GM19043 (cell line): ENCODE results near the gene MDH1.
"Not testable (repeated sequence)": the region's sequence is repeated elsewhere in the genome, so short reads cannot be mapped to it uniquely, and the experiment has no call there.

ENCODE experiments used
- ATAC-seq: cut with Tn5 transposase; IDR thresholded peaks from one replicate; pipeline ENCODE4 v1.9.1; 2021; ENCODE audit warnings: low read depth; ENCODE audit not compliant: unreplicated experiment

The MDH1 gene

DNA sequence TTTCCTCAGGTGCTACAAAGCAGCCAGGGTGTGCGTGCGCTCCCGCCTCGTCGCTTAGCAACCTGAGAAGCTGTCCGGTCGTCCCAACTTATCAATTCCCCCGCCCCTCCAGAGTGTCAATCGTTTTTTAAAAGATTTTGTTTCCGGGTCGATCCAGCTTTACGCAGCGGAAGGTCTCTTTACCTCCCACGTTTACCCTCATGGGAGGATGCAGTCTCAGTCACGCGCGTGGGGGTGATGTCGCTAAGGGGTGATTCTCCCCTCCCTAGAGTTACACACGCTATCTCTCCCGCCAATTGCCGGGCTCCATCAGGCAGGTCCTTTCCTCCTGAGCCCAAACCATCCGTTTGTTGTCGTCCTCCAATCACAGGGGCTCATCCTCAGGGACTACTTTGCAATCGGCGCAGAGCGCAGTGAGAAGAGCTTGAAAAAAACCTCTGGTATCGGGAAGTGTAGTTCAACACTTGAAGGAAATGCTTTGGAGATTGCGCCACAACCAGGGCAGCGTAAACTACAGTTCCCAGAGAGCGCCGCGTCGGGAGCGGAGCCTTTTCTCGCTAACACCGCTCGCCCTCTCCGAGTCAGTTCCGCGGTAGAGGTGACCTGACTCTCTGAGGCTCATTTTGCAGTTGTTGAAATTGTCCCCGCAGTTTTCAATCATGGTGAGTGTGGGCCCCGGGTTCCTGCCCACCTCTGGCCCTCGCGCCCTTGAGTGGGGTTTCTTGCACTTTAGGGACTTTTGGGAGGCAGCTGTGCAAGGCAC lies at the start of gene MDH1, which contains the start of gene WDPCP:
MDH1 (plus strand) TSS at position 579 of the 763 bp plus-strand sequence; CDS start at position 660, 81 bp downstream.
WDPCP (minus strand) TSS at position 93 of the 763 bp plus-strand sequence. CDS start 206 bp downstream, outside the sequence.
- ATAC-seq: peak; percentile 83

DNA sequence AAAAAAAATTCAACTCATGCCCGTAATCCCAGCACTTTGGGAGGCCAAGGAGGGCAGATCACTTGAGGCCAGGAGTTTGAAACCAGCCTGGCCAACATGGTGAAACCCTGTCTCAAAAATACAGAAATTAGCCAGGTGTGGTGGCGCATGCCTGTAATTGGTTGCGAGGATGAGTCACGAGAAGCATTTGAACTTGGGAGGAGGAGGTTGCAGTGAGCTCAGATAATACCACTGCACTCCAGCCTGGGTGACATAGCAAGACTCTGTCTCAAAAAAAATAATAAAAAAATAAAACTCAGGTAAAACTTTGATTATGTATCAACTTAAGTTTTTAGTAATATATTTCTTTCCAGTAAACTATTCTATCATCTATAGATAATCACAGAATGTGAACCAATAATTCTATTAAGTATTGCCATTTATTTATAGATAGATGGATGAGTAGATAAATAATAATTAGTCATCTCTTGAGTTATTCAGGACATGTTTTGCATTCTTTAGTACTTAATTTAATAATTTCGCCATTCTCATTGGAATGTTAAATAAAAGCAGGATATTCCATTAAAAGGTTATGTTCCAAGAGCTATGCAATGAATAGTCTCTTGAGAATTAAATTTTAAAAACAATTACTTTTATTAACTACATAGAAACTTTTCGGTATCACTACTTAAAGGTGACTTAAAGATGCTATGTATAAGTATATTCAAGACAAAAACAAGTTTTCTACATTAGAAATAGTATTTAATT lies 49.2 kb upstream of the MDH1 start:
- ATAC-seq: no peak

DNA sequence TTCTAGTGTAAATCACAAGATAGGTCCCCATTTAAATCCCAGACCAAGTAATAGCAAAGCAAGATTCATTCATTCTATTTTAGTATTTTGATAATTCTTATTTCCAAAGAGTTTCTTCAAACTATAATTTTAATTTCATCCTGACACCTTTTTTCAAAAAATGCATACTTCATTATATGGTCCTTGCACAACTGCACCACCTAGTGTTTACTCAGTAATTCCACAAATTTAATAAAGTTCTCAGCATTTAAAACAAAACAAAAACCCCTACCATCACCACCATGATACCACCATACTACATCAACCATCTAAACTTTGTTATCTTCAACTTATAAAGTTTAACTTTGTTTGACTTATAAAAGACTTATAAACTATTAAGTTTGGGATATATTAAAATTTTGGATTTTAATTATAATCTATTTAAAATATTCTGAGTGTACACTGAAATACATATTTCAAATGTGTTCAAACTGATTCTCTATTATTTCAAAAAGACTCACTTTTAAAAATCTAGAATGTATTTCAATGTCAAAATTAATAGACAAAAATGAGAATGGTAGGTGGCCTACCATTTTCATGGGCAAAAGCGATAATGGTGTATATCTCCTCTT lies 44.6 kb upstream of the MDH1 start:
- no peak for ATAC-seq

DNA sequence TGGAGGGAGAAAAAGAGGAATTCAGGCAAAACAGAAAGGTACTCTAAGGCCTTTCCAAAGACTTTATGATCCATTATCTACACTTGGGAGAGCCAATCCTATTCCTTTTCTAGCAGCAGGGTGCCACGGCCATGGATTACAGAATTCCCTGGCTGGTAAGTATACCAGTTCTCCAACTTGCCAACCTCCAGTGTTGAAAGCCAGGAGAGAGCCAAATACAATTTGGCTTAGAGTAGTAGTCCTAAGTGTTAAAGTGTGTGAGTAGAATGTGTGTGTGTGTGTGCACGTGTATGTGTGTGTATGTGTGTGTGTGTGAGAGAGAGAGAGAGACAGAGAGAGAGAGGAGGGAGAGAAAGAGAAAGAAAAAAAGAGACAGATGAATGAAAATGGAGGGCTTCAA lies 43.7 kb upstream of the MDH1 start:
- no peak for ATAC-seq

DNA sequence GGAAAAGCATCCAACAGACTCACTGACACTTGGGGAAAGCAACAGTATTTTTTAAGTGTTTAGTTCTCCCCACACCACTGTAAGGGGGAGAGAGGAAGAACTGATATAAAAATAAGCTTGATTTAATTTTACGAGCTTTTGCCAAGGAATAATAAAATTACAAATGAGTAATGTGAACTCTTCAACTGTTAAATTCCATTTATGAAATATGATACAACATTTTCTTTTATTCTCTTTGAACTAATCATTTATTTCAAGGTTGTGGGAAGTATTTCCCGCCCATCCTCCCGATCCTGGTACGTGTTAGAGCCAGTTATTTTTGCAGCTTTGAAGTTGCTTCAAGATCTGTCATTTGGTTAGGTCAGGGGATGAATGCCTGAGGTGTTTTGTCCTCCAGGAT lies 35.7 kb upstream of the MDH1 start:
- no peak for ATAC-seq

DNA sequence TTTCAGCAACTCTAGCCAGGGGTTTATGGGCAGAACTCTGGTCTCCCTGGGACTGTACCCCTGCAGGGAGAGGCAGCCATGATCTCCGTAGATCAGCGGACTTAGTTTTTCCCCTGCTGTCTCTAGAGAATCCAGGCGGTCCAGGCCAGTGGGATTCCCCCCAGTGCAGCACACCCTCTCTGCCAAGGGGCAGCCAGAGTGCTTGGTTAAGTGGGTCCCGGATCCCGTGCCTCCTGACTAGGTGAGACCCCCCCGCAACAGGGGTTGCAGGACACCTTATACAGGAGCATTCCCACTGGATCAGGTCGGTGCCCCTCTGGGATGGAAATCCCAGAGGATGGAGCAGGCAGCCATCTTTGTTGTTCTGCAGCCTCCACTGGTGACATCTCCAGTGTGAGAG lies 33.5 kb upstream of the MDH1 start:
- ATAC-seq: no peak

DNA sequence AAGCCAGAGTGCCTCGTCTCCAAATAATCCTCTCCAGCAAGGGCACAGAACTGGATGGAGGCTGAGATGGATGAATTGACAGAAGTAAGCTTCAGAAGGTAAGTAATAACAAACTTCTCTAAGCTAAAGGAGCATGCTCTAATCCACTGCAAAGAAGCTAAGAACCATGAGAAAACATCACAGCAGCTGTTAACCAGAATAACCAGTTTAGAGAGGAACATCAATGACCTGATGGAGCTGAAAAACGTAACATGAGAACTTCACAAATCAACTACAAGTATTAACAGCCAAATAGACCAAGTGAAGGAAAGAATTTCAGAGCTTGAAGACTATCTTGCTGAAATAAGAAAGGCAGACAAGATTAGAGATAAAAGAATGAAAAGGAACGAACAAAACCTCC lies 32.8 kb upstream of the MDH1 start:
- ATAC-seq: no peak

DNA sequence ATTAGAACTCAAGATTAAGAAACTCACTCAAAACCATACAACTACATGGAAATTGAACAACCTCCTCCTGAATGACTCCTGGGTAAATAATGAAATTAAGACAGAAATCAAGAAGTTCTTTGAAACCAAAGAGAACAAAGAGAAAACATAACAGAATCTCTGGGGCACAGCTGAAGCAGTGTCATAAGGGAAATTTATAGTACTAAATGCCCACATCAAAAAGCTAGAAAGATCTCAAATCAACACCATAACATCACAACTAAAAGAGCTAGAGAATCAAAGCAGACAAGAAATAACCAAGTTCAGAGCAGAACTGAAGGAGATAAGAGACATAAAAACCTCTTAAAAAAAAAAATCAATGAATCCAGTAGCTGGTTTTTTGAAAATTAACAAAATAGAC lies 30.9 kb upstream of the MDH1 start:
- not testable (repeated sequence) for ATAC-seq

DNA sequence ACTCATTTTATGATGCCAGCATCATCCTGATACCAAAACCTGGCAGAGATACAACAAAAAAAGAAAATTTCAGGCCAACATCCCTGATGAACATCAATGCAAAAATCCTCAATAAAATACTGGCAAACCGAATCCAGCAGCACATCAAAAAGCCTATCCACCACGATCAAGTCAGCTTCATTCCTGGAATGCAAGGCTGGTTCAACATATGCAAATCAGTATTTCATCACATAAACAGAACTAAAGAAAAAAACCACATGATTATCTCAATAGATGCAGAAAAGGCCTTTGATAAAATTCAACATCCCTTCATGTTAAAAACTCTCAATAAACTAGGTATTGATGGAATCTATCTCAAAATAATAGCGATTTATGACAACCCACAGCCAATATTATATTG lies 29.8 kb upstream of the MDH1 start:
- not testable (repeated sequence) for ATAC-seq

DNA sequence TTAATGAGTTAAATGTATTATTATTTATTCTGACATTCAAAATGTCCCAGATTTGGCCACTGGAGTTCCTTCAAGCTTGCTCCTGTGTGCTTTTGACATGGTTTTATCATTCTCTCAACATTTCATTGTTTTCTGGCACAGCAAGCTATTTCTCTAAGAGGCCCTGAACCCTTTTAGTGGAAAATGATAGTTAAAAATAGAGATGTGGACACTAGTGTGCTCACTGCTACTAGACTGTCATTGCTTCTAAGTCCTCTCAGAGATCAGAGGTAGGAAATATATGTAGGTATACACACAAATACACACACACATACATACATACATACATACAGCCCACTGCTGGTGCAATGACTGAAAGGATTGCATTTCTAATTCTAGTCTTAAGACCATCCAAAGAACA lies 26.0 kb upstream of the MDH1 start:
- no peak for ATAC-seq

DNA sequence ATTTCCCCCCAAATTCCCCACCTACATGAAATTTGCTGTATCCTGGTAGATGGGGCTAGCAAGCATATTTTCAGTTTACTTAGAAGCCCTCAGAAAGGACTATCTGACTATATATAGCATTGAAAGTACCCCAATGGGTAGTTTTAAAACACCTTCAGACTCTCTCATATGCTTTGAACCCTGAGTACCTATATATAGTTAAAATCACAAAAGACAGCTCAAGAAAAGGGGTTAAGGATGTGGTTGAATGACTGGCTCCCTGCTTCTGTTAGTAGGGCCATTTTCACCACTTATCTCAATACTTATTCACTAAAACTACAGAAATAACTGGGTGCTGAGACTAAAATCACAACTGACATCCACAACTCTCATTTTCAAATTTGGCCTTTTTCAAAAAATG lies 19.0 kb upstream of the MDH1 start:
- no peak for ATAC-seq

DNA sequence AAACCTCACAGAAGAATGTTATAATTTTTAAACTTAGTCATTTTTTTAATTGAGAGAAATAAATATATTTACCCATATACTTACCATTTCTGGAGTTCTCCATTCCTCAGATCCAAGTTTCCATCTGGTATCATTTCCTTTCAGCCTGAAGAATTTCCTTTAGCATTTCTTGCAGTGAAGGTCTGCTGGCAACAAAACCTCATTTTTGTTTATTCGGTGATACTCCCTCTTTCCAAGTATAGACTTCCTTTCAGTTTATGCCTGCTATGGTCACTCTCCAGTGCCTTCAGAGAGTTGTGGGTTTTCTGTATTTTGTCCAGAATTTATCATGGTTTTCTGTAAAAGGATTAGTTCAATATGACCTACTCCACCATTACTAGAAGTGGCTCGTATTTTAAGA lies 17.5 kb upstream of the MDH1 start:
- no peak for ATAC-seq

DNA sequence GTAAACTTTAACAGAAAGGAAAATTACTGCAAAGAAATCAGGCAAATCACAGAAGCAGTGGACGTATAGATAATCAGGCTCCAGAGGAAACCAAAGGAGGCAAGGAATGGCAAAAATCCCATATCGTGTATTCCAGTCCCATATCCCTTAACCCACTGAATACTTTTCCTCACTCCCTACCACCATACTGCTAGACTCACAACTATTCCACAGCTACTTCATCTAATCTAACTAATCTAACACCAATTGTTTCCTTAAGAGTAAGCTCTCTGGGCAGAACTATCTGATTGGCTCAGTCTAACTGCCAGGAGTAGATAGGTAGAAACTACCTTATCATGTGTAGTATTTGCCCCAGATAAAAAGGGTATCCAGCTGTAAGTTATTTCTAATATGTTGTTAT lies 16.8 kb upstream of the MDH1 start:
- ATAC-seq: no peak

DNA sequence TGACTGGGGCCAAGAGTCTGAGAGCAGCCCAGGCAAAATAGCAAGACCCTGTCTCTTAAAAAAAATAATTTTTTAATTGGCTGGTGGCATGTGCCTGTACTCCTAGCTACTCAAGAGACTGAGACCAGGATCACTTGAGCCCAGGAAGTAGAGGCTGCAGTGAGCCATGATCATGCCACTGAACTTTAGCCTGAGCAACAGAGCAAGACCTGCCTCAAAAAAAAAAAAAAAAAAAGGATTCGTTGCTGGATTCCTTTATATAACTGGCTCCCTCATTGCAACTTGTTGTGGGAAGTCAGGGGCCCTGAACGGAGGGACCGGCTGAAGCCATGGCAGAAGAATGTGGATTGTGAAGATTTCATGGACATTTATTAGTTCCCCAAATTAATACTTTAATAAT lies 15.7 kb upstream of the MDH1 start:
- ATAC-seq: not testable (repeated sequence)

DNA sequence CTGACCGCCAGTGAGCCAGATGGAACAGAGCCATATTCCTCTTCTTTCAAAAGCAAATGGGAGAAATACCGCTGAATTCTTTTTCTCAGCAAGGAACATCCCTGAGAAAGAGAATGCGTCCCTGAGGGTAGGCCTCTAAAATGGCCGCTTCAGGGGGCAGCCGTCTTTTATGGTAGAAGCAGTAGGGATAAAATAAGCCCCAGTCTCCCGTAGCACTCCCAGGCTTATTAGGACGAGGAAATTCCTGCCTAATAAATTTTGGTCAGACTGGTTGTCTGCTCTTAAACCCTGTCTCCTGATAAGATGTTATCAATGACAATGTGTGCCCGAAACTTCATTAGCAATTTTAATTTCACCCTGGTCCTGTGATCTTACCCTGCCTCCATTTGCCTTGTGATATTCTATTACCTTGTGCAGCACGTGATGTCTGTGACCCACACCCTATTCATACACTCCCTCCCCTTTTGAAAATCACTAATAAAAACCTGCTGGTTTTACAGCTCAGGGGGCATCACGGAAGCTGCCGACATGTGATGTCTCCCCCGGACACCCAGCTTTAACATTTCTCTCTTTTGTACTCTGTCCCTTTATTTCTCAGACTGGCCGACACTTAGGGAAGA lies 14.9 kb upstream of the MDH1 start:
- not testable (repeated sequence) for ATAC-seq

DNA sequence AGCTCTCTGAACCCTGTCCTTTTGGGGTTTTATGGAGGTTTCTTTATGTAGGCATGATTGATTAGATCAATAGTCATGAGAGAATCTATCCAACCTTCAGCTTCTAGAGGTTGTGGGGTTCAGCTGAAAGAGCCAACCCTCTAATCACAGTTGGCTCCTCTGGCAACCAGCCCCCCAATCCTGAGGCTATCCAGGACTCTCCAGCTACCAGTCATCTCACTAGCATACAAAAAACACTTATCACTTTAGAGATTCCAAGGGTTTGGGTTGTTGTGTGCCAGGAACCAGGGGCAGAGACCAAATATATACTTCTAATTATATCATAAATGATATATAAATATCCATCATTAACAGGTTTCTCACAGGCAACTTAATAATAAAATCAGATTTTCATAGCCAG lies 12.2 kb upstream of the MDH1 start:
- ATAC-seq: no peak

DNA sequence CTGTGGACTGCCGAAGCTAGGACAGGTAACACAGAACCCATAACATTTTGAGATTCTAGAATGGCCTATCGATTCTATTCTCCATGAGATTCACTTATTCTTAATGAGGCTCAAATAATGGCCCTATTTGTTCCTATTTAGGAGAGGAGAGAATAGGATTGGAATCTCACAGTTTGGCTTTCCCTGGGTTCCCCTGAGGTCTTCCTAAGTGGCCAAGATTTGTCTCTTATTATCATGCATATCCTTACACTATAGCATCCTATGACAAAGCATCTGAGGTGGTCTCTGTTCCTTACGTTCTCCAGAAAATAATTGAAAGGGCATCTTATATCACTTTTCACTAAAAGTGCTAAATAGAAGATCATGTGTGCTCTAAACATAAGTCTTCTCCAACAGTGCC lies 10.0 kb upstream of the MDH1 start:
- no peak for ATAC-seq

DNA sequence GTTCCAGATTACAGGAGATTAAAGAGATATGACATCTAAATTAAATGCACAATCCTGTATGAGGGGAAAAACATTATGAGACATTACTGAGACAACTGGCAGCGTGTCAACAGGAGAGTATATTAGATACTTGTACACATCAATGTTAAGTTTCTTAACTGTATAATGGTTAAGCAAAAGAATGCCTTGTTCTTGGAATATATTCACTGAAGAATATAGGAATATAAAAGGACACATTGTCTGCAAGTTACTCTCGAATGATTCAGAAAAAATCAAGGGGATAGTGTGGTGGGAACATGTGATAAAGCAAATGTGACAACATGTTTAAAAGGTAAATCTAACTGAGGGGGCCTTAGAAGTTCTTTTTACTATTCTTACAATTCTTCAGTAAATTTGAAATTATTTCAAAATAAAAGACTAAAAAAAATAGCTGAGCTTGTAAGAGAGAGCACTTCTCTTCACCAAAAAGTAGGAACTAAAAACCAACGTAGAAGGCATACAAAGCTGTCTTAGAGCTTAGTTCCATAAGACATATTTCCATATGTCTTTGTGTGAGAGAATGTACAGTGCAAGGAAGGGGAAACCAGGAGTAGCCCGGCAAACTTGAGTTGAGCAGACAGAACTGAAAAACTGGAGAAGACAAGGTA lies 8.0 kb upstream of the MDH1 start:
- no peak for ATAC-seq

DNA sequence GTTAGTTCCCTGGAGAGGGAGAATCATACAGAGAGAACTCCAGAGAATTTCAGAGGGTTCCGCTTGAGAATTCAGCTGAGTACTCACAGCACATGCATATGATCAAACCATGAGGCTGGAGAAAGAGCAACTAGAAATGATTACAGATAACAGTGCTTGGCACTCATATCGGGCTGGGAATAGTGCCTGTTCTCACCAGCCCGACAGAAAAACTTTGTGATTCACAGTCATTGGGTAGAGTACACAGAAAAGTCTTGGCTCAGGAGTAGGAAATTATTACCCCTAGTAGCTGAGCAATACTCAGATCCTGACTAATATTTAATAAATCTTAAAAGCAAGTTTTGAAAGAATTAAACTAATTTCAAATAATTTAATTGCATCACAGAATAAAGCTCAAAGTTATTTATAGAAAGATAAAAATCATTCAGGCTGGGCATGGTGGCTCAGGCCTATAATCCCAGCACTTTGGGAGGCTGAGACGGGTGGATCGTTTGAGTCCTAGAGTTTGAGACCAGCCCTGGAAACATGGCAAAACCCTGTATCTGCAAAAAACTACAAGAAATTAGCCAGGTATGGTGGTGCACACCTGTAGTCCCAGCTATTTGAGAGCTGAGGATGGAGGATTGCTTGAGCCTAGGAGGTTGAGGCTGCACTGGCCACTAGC lies 7.3 kb upstream of the MDH1 start:
- ATAC-seq: no peak

DNA sequence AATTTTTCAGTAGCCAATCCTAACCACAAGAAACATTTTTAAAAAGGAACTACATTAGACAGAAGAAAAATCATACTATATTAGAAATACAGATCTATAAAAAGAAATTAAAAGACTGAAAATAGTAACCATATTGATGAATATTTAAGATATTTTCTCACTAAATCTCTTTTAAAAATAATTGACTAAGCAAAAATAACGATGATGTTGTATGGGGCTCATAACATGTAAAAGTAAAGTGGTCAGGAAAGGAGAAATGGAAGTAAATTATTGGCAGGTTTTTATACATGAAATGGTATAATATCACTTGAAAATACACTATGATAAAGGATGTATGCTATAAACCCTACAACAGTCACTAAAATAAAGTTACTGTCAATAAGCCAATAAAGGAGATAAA lies 5.9 kb upstream of the MDH1 start:
- ATAC-seq: no peak
